GM18861 (cell line): Measurements from ENCODE around the gene TMEM86B.

Source experiments
- ATAC-seq: cut with Tn5 transposase; IDR thresholded peaks from one replicate; pipeline ENCODE4 v1.9.1; 2021; ENCODE audit not compliant: unreplicated experiment

The TMEM86B gene, protein sequence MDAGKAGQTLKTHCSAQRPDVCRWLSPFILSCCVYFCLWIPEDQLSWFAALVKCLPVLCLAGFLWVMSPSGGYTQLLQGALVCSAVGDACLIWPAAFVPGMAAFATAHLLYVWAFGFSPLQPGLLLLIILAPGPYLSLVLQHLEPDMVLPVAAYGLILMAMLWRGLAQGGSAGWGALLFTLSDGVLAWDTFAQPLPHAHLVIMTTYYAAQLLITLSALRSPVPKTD

DNA sequence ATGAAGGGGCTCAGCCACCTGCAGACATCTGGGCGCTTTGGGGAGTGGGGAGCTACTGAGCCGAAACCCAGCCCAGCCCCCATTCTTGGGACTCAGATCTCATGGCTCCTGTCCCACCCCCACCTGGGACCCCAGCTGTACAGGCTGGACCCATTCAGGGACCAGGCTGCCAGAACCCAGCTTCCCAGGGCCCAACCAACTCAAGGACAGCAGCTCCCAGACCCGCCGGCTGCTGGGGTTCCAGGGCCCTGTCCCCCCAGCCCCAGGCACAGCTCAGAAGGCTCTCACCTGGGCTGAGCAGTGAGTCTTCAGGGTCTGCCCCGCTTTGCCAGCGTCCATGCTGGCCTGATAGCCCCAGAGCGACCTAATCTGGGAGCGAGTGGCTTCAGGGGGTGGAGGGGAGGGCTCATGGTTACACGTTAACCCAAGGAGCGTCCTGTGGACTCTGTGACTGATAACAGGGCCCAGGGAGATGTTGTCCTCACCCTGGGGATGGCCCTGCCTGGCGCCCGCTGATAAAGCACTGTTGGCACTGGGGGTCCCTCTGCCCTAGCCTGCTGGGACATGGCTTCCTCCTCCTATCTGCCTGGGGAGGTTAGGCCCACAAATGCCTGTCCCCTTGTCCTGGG, at the start of gene TMEM86B:
TMEM86B (minus strand) TSS at position 361 of the 629 bp plus-strand sequence; CDS start at position 339, 22 bp downstream.
- no peak for ATAC-seq

DNA sequence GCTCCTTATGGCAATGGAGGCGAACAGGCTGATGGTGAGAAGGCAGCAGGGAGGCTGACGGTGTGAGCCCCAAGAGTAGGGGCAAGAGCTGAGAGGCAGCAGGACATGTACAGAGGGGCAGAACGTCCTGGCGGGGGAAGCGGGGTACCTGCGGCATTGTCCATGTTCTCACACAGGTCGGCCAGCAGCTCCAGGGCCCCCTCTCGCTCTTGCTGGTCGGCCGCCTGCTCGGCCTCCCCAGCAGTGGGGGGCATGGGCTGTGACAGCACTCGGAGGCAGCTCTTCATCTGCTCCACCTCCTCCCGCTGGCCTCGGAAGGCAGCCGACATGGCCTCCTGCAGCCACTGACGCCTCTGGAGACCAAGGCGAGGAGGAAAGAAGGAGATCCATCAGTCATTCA, 48.9 kb upstream of the TMEM86B start:
- ATAC-seq, result no peak

DNA sequence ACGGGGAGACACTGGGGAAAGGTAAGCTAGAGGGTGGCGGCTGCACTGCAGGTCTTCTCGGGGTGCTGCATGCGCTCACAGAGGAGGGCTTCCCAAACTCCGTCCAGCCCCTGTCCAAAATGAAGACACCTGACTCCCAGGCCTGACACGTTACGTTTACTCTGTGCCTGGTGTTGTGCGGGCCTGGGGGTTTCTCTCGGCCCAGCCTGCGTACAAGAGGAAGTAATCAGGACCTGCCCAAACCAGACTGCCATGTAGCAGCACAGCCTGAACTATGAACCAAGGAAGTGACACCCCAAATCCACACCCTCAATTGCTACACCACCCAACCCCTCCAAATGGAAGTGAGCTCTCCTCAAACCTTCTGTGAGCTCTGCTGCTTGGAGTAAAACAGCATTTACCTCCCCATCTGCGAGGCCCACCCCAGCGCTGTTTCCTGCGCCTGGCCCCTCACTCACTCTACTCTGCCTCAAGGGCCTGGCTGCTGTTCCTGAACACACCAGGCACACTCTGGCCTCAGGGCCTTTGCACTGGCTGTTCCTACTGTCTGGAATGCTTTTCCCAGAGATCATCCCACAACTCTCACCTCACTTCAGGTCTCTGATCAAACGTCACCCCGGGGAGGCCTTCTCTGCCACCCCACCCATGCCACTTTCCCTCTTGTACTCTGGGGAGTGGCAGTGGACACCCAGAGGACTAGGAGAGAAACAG, 48.3 kb upstream of the TMEM86B start:
- peak; percentile 2 for ATAC-seq

DNA sequence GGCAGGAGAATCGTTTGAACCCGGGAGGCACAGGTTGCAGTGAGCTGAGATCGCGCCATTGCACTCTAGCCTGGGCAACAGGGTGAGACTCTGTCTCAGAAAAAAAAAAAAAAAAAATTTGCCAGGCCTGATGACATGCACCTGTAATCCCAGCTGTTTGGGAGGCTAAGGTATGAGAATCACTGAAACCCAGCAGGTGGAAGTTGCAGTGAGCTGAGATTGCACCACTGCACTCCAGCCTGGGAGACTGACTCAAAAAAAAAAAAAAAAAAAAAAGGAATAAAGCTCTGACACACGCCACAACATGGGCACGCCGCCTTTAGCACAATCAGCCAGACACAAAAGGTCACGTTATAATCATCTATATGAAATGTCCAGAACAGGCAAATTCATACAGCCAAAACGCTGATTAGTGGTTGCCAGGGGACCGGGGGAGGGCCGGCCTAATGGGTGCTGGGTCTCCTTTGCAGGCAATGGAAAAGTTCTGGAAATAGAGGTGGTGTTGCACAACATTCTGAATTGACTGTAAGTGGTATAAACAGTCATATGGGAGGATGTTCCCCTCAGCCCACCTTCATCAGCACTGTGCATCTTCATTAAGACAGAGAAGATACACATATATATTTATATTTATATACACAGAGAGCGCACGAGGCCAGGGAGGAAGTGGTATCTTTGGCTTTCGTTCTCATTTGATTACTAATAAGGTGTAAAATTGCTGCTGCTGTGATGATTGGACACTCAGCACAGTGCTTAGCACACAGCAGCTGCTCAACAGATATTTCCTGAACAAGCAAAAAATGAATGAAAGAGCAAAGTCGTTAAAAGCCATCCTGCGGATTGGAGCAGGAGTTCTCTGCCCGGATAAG, 47.5 kb upstream of the TMEM86B start:
- ATAC-seq, result peak; percentile 63

DNA sequence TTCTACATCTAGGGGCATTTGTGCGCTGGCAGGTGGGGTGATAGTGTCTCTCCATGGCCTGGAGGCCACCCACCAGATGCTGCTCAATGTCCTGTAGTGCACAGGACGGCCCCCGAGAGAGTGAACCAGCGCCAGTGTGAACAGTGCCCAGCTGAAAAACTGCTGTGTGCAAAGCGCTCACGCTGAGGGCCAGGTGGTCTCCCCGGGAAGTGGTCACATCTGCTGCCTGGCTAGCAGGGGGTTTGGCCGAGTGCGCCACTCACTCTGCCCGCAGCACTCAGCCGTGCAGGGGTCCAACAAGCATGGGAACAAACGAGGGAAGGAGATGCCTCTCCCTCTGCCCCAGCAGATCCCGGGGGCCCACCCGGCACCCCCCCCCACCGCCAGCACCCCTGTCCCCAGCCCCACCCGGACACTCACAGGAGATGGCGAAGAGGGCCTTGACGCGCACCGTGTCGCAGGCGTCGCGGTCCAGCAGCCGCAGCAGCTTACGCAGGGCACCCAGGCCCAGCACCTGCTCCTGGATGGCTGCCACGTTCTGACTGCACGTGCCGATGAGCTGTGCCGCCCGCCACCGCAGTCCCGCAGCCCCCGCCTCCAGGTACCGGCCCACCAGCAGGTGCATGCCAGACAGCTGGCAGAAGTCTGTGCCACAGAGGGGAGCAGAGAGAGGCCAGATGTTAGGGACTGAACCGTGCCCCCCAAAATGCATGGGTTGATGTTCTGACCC, 45.6 kb upstream of the TMEM86B start:
- no peak for ATAC-seq

DNA sequence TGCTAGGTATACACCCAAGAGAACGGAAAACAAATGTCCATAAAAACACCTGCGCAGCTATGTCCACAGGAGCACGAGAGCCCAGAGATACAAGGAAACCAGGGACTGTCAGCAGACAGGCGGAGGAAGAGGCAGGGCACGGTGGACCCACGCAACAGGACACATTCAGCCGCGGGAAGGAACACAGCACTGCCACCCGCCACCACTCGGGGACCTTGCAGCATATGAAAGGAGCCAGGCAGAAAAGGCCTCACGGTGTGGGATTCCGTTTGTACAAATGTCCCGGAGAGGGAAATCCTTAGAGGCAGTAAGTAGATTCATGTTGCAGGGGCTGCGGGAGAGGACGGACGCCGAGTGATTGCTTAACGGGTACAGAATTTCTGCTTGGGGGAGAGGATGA, 43.6 kb upstream of the TMEM86B start:
- ATAC-seq, result no peak

DNA sequence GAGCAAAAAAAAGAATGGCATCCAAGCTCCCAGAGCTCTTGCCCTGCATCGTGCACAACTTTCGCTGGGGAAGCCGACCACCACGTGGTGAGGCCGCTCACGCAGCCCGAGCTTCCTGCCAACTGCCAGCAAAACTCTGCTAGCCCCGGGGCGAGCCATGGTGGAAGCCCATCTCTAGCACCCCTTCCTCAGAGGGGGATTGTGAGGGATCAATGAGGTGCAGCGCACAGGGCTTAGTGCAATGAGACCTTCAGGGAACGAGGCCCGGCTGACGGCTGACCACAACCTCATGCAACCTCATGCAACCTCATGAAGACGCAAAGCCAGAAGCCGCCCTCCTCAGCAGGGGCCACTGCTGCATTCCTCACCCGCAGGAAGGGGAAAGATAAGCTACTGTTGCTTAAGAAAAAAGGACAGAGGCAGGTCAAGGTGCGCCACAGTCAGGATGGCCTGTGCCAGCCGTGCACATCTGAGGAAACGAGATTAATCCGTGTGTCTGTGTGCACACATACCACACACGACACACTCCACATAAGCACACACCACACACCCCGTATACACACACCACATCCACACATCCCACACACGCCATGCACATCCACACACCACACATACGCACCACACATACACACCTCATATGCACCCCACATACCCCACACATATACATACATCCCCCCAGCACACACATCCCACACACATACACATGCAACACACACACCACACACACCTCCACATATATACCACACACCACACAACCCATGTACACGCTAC, 41.8 kb upstream of the TMEM86B start:
- ATAC-seq, result no peak

DNA sequence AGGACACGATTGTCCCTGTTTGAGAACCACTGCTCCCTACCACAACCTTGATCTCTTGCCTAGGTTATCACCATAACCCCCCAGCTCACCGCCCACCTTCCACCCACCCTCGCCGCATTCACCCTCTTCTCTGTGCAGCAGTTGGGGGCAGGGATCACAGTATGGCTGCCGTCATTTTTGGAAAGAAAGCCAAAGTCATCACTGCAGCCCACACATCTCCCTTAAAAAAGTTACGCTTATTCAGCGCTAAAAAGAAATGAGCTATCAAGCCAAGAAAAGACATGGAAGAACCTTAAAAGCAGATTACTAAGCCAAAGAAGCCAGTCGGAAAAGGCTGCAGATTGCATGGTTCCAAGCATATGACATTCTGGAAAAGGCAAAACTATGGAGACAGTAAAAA, 40.7 kb upstream of the TMEM86B start:
- ATAC-seq, result no peak

DNA sequence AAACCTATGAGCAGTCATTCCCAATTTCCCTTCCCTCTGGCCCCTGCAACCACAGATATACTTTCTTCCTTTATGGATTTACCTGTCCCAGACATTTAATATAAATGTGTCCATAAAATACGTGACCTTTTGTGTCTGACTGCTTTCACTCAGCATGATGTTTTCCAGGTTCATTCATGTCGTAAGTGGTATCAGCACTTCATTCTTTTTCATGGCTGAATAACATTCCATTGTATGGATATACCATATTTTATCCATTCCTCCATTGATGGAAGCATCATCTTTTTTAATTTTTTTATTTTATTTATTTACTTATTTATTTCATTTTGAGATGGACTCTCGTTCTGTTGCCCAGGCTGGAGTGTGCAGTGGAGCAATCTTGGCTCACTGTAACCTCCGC, 38.3 kb upstream of the TMEM86B start:
- ATAC-seq, result no peak

DNA sequence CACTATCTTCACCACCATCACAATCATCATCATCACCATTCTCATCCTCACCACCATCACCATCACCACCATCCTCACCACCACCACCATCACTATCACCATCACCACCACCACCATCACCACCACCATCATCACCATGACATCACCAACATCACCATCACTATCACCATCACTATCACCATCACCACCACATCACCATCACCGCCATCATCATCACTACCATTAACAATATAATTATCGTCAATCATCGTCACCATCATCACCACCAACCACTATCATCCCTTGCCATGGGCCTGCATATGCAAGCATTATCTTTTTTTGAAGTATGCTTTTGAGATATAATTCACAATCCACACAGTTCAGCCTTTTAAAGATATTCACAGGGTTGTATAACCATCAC, 37.8 kb upstream of the TMEM86B start:
- ATAC-seq, result no peak

DNA sequence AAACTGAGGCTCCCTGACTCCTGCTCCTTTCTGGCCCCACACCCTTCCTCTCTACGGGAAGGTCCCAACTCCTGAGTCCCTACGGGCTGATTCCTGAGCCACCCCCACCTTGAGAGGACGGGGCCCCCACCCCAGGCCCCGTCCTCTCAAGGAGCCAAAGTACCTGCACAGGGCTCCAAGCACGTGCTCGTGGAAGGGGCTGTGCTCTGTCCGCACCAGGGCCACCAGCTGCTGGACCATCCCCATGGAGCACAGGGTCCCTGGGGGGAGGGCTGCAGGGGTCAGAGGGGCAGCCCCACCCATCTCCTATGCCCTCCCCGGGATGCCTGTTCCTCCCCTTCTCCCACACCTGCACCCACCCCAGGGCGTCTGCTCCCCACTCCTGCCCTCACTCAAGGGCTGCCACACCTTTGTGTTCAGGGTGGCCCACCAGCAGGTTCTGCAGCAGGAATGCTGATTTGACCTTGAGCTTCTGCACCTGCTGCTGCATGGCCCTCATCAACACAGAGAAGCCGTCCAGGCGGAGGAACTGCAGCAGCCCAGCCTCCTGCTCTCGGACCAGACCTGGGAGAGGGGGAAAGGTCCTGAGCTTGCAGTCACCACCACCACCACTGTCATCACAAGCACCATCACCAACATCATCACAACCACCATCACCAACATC, 37.3 kb upstream of the TMEM86B start:
- no peak for ATAC-seq

DNA sequence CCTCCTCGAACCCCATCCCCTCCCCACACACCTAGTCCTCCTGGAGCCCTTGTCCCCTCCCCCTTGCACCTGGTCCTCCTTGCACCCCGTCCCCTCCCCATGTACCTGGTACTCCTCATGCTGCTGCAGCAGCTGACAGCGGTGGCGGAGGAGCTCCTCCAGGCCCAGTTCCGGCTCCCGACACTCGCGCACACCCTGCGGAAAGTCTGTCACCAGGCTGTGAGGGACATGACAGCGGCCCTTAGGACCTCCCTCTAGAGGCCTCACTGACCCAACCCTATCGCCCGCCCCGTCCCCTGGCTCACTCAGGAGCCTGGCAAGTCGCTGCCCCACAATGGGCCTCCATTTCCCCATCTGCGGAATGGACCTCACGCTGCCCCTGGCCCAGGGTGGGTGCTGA, 36.6 kb upstream of the TMEM86B start:
- ATAC-seq, result no peak

DNA sequence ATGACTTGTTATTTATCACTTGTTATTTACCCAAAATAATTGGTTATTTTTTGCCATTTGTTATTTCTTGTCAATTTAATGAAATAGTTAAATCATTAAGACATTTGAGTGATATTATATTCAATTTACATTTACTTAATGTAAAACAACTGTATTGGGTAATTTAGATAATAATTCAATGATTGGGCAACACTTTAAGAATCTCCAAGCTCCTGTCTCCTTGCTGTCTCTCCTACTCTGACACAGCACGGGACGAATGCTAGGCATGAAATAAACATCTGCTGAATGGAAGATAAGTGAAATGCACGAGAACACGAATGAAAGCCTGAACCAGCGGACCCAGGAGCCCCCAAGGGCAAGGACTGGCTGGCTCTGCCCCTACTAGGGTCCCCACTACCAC, 36.0 kb upstream of the TMEM86B start:
- no peak for ATAC-seq

DNA sequence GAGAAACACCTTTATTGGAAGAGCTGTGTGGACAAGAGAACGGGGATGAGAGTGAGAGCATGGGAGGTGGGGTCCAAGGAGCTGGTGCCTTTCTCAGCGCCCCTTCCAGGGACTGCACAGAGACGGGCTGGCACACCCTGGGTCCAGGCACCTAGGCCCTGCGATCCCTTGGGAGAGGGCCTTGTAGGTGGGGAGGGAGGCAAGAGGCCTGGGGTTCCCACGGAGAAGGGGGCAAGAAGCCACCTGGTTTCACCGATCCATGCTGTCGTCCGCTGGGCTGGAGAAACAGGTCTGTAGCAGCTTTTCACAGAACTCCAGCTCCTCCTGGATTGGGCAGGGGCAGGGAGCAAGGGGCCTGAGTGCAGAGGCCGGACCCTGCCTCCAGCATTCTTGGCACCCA, 33.8 kb upstream of the TMEM86B start:
- no peak for ATAC-seq

DNA sequence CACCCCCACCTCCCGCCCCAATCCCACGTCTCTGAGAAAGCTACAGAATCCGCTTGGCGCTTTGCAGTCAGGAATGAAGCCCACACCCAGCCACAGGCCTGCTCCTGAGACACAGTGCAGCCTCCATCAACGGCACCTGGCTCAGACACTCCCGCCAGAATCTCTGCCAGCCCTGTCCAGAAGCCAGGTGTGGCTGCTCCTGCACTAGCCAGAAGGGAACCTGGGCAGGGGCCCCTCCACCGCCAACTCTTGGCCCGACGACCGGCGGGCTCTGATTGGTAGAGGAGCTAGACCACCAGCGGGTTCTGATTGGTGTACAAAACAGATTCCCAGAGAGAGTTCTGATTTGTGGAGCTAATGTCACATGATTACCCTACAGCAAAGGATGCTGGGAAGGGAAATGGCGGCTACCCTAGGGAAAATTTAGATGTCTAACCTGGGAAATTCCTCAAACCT, 33.1 kb upstream of the TMEM86B start:
- ATAC-seq, result no peak

DNA sequence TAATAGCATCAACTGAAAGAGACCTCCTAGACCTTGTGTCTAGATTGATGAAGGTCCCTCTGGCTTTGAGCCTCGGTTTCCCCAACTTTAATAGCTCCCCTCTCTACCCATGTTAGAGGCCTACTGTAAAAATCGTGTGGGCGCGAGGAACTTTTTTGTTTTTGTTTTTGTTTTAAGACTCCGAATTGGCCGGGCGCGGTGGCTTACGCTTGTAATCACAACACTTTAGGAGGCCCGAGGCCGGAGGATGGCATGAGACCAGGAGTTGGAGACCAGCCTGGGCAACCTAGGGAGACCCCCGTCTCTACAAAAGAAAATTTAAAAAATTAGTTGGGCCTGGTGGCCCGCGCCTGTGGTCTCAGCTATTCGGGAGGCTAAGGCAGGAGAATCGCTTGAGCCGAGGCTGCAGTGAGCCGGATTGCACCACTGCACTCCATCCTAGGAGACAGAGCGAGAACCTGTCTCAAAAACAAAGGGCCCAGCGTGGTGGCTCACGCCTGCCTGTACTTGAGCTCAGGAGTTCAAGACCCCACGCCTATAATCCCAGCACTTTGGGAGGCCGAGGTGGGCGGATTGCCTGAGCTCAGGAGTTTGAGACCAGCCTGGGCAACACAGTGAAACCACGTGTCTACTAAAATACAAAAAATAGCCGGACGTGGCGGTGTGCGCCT, 31.1 kb upstream of the TMEM86B start:
- no peak for ATAC-seq

DNA sequence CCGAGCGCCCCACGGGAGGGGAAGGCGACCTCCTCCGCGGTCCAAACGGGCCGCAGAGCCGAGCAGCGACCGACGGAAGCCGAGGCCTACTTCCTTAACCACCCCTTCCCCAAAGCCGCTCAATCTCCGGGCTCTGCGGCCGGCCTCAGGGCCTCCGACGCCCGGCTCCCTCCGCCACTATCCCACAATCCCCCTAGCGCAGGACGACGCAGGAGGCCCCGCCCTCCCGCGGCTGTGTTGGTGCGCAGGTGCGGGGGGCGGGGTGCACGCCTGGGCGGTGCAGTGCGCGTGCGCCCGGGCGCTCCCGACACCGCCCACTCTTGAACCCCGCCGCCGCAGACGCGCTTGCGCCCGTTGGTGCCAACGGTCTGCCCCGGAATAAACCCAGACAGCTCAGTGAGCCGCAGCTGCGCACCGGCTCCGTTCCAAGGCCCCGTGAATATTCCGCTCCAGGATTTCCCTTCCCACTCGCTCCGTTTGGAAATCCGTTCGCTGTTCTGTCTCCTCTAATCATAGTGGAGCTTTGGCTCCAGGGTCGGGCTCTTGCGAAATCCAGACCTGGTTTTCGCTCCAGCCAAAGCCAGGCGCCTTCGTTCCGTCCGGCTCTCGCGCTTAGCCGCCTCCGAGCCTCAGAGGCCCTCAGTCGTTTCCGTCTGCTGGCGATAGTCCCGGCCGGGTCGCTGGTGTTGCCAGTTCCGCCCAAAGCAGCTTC, 30.4 kb upstream of the TMEM86B start, which contains the start of gene PPP6R1:
PPP6R1 (minus strand) TSS at position 190 of the 712 bp plus-strand sequence. CDS start 11,914 bp downstream, outside the sequence.
- peak; percentile 55 for ATAC-seq

DNA sequence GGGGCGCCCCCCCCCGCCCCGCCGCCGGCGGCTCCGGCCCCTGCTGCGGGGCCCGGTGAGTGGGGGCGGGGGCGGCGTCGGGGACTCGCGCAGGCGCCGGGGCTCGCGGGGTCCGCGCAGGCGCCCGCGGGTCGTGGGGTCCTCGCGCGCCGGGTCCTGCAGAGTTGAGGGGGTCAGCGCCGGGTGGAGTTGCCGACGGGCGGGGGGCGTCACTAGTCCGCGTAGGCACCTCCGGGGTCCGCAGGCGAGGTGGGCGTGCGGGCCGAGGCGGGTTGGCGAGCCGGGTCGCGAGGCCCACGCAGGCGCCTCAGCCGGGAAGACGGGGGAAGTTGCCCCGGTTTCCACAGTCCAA, 29.9 kb upstream of the TMEM86B start:
- no peak for ATAC-seq
